Smooth muscle cell (in vitro differentiated cells): ENCODE results near the gene MAP2K6. TPM values are rescaled to one million over a fixed set of nuclear protein-coding genes. Genes with fewer than 3 reads are reported as not detected.

ENCODE experiments used
- DNase-seq: peaks from one replicate; lab custom pipeline; 2025; ENCODE audit not compliant: unreplicated experiment; lab: John Stamatoyannopoulos, UW
- H2AFZ ChIP-seq: fragments of 200-600 bp; sonication (generic); 2 replicates; pipeline ENCODE4 v1.6.0; 2016; ENCODE audit warnings: antibody characterized with exemption, low read depth, mild to moderate bottlenecking
- H3F3A ChIP-seq: fragments of 200-600 bp; sonication (generic); 2 replicates; pipeline ENCODE4 v1.6.0; 2017; ENCODE audit warnings: antibody characterized with exemption, low read depth
- H3K27ac ChIP-seq: fragments of 200-600 bp; sonication (generic); 2 replicates; pipeline ENCODE4 v1.5.1; 2016; ENCODE audit warnings: low read depth, mild to moderate bottlenecking
- H3K27me3 ChIP-seq: fragments of 200-600 bp; sonication (generic); 2 replicates; pipeline ENCODE4 v1.6.1; 2016; ENCODE audit warnings: low read depth, mild to moderate bottlenecking
- H3K36me3 ChIP-seq: fragments of 200-600 bp; sonication (generic); 2 replicates; pipeline ENCODE4 v1.5.1; 2016; ENCODE audit warnings: low read depth
- H3K4me1 ChIP-seq: fragments of 200-600 bp; sonication (generic); 2 replicates; pipeline ENCODE4 v1.5.1; 2016; ENCODE audit warnings: low read depth
- H3K4me2 ChIP-seq: fragments of 200-600 bp; sonication (generic); 2 replicates; pipeline ENCODE4 v1.6.0; 2016; ENCODE audit warnings: mild to moderate bottlenecking
- H3K4me3 ChIP-seq: fragments of 200-600 bp; sonication (generic); 2 replicates; pipeline ENCODE4 v1.5.1; 2016; ENCODE audit warnings: mild to moderate bottlenecking
- H3K79me2 ChIP-seq: fragments of 200-600 bp; sonication (generic); 2 replicates; pipeline ENCODE4 v1.6.0; 2016; ENCODE audit warnings: low read depth, mild to moderate bottlenecking
- H3K9ac ChIP-seq: fragments of 200-600 bp; sonication (generic); 2 replicates; pipeline ENCODE4 v1.6.0; 2016; ENCODE audit warnings: low read depth
- H3K9me3 ChIP-seq: fragments of 200-600 bp; sonication (generic); replicated peaks from 2 replicates; pipeline ENCODE4 v1.5.1; 2016; ENCODE audit warnings: low read depth
- H4K20me1 ChIP-seq: fragments of 200-600 bp; sonication (generic); 2 replicates; pipeline ENCODE4 v1.6.0; 2016; ENCODE audit warnings: low read depth
- WGBS: methylation state at CpG from one replicate; pipeline ENCODE4 v1.1.7; 2016; ENCODE audit warnings: low lambda C conversion rate; 5-methylcytosine and 5-hydroxymethylcytosine counted together
- polyA plus RNA-seq: library from polyadenylated mRNA; unstranded; fragments of >200 nt; fragmentation: Nextera tagmentation; extraction: Ambion mirVana; gene quantifications from 2 replicates; pipeline ENCODE4 v1.2.1, GENCODE V29; 2016
- total RNA-seq: library from RNA; depleted of rRNA; stranded (reverse); fragments of >200 nt; gene quantifications from 2 replicates; pipeline ENCODE4 v1.2.3, GENCODE V29; 2014
- TF ChIP-seq, protein P1 (sequence below): fragments of 200-600 bp; sonication (generic); IDR thresholded peaks from 2 replicates; pipeline ENCODE4 v1.5.1; 2017; ENCODE audit warnings: borderline replicate concordance, mild to moderate bottlenecking, antibody characterized with exemption; ENCODE audit not compliant: insufficient read depth, poor library complexity, severe bottlenecking

Gene MAP2K6
- total and polyA plus RNA-seq, 2 experiments from 2014 or later, result 5.0 to 8.1 TPM

DNA sequence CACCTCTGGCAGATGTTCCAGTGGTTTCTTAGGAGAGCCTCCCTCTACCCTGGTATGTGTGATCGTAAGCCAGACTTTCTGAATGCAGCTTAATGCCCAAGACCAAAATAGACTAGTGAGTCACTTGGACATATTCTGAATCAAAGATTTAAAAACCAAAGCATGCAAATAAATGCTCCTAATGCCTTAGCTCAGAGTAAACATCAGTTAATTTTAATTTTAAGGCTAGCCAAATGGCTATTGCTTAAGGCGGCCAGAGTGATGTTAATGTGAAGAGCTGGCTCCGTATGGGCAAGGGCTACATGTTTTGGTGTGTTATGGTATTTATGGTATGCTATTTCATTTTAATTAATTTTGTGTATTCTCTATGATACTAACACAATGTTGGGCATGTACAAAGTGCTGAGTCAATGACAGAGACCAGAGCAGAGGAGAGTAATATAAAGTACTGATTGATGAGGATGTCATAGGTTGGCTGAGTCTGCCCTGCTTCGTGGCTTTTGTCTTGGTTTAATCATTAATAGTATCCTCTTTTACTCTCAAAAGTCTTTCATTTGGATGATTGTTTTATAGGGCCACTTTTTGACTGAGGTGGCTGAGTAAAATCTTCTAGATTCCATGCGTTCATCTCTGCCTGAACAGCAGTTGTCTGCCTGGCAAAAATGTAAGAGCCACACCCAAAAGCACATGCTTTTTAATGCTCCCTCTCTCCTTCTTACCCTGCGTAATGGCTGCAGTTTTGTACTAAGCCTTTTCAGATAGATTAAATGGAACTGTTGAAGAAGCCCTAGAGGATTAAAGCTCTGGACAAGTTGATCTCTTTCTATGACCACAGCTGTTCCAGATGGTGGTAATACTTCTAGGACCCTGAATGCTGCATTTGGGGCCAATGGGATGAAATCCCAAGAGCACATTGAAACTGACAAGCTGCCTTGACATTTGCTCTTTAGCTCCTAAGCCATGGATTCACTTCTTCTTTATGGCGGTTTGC lies 59.6 kb downstream of the MAP2K6 start:
- Histone ChIP-seq H3K9me3 (no peaks in the 10 kb centered on the region), H3K4me1 (peaks cover 18% of the 10 kb centered on the region), H3K36me3 (no peaks in the 10 kb centered on the region), H3K4me2 (peak overlapping the region; percentile 60), H3K27ac (no peak overlapping the region), H2AFZ (no peak overlapping the region), H3K27me3 (no peaks in the 10 kb centered on the region), H3K79me2 (no peaks in the 10 kb centered on the region), H3F3A (no peaks in the 10 kb centered on the region), H4K20me1 (no peaks in the 10 kb centered on the region), H3K9ac (no peak overlapping the region), H3K4me3 (no peak overlapping the region)
- DNase-seq, result no peak
- 55% methylated on average over 7 of the region's 7 CpGs for WGBS
- TF ChIP-seq, protein P1, sequence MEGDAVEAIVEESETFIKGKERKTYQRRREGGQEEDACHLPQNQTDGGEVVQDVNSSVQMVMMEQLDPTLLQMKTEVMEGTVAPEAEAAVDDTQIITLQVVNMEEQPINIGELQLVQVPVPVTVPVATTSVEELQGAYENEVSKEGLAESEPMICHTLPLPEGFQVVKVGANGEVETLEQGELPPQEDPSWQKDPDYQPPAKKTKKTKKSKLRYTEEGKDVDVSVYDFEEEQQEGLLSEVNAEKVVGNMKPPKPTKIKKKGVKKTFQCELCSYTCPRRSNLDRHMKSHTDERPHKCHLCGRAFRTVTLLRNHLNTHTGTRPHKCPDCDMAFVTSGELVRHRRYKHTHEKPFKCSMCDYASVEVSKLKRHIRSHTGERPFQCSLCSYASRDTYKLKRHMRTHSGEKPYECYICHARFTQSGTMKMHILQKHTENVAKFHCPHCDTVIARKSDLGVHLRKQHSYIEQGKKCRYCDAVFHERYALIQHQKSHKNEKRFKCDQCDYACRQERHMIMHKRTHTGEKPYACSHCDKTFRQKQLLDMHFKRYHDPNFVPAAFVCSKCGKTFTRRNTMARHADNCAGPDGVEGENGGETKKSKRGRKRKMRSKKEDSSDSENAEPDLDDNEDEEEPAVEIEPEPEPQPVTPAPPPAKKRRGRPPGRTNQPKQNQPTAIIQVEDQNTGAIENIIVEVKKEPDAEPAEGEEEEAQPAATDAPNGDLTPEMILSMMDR, result no peak

DNA sequence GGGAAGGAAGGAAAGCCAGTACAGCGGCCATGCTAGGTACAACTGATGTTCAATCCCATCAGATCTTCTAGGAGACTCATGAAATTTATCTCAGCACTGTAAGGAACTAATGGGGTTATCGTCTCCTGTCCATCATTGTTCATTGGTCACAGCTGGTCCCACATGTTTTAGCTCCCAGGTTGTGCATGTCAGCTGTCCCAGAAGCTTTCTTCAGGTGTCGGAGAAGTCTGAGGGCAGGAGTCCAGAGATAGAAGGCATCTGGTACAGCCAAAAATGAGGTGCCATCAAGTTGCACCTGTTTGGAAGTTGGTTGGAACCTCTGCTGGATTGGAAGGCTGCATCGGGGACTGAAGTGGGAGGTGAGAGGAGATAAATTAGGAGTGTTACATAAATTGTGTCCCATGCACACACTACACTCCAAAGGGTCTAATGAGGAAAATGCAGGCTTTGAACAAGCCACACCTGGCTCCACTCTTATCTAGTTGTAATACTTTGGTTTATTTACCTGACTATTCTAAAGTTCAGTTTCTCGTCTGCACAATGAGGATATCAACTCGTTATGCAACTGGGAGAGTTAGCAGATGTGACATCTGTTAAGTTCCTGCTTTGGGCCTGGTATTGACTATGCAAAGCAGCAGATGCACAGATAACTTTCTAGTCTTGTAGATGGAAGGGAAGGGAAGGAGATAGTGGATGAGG lies 62.9 kb downstream of the MAP2K6 start:
- H3K4me2 ChIP-seq, result no peak overlapping the region
- TF ChIP-seq, protein P1, result no peak
- no peak overlapping the region for H3K27ac ChIP-seq
- H4K20me1 ChIP-seq, result no peaks in the 10 kb centered on the region
- peaks cover 18% of the 10 kb centered on the region for H3K4me1 ChIP-seq
- DNase-seq, result no peak
- WGBS, result 95% methylated on average over 6 of the region's 6 CpGs
- H3F3A ChIP-seq, result no peaks in the 10 kb centered on the region
- H3K9ac ChIP-seq, result no peak overlapping the region
- no peaks in the 10 kb centered on the region for H3K36me3 ChIP-seq
- no peaks in the 10 kb centered on the region for H3K79me2 ChIP-seq
- no peaks in the 10 kb centered on the region for H3K9me3 ChIP-seq
- no peak overlapping the region for H2AFZ ChIP-seq
- H3K4me3 ChIP-seq, result no peak overlapping the region
- no peaks in the 10 kb centered on the region for H3K27me3 ChIP-seq

DNA sequence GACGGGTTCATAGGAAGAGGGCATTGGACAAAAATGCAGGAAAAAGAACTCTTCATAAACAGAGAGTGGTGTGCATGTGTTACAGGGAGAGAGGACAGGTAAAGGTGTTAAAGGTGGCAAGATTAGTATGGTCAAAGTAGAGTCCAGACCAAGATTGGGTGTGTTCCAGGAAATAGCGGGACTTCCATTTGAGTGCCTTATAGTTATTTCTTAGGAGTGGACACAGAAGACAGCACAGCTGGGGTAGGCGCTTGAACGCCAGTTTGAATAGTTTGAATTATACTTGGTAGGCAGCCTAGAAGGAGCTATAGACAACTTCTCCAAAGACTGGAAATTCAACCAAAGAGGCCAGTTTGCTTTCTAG lies 63.4 kb downstream of the MAP2K6 start:
- H3K79me2 ChIP-seq, result no peaks in the 10 kb centered on the region
- no peak overlapping the region for H3K4me2 ChIP-seq
- H2AFZ ChIP-seq, result no peak overlapping the region
- H3K4me3 ChIP-seq, result no peak overlapping the region
- peaks cover 18% of the 10 kb centered on the region for H3K4me1 ChIP-seq
- H3K9me3 ChIP-seq, result no peaks in the 10 kb centered on the region
- H3F3A ChIP-seq, result no peaks in the 10 kb centered on the region
- no peak for DNase-seq
- 95% methylated on average over 4 of the region's 4 CpGs for WGBS
- H3K9ac ChIP-seq, result no peak overlapping the region
- H3K36me3 ChIP-seq, result no peaks in the 10 kb centered on the region
- no peaks in the 10 kb centered on the region for H4K20me1 ChIP-seq
- TF ChIP-seq, protein P1, result no peak
- H3K27me3 ChIP-seq, result no peaks in the 10 kb centered on the region
- H3K27ac ChIP-seq, result no peak overlapping the region
